Sigmoid colon (tissue), 4 donors: ENCODE measurements around the gene GRB10.

Experiments
- CTCF ChIP-seq, 4 experiments: fragments of 450-650 bp in 3 of 4; fragments of 200-600 bp in 1 of 4; IDR thresholded peaks; one replicate each; pipeline ENCODE4 v1.5.1; 2016 to 2019; ENCODE audit warnings: antibody characterized with exemption in 4 of 4, mild to moderate bottlenecking in 3 of 4, moderate library complexity in 2 of 4
- EP300 ChIP-seq, 4 donors: sonication (generic); formaldehyde crosslinking; IDR thresholded peaks; one replicate each; pipeline ENCODE4 v1.6.1; 2017; ENCODE audit warnings: antibody characterized with exemption in 4 of 4
- POLR2A ChIP-seq, 2 donors: fragments of 450-650 bp; IDR thresholded peaks; one replicate each; pipeline ENCODE4 v1.6.1; 2016; ENCODE audit warnings: antibody characterized with exemption in 2 of 2, mild to moderate bottlenecking in 2 of 2, moderate library complexity in 2 of 2
- POLR2AphosphoS5 ChIP-seq, 4 donors: sonication (generic); formaldehyde crosslinking; IDR thresholded peaks; one replicate each; pipeline ENCODE4 v1.6.1; 2017; ENCODE audit warnings: antibody characterized with exemption in 4 of 4

- TF ChIP-seq POLR2A (IDR thresholded peaks at IDR 0.05): no peak
- TF ChIP-seq CTCF (IDR thresholded peaks at IDR 0.05): no peak
- no peak for TF ChIP-seq EP300 (IDR thresholded peaks at IDR 0.05)
- no peak for TF ChIP-seq POLR2AphosphoS5 (IDR thresholded peaks at IDR 0.05)
These were observed 36.9 kb downstream of the GRB10 start for GRCh38 chr7:50745835-50746234.
